OCI-LY3 (cell line): ENCODE data around the gene FKBP1B.

ENCODE experiments used
- CTCF ChIP-seq: fragments of 200-600, 300-600 bp; sonication (generic); IDR thresholded peaks from 2 replicates; pipeline ENCODE4 v1.5.1; 2014; ENCODE audit warnings: antibody characterized with exemption, low read length, low read depth
- EZH2phosphoT487 ChIP-seq: fragments of 200-600 bp; shearing (Covaris generic); IDR thresholded peaks from 2 replicates; pipeline ENCODE4 v1.6.1; 2018; ENCODE audit warnings: antibody characterized with exemption, mixed run types, low read depth

- no peak for TF ChIP-seq CTCF
- TF ChIP-seq EZH2phosphoT487 = no peak
Observed at GRCh38 chr2:24102677-24103076, 53.1 kb downstream of the FKBP1B start.
